GM18517 (cell line): ENCODE data around the gene PLP1.
"Not testable (repeated sequence)": the region's sequence is repeated elsewhere in the genome, so short reads cannot be mapped to it uniquely, and the experiment has no call there.

ENCODE experiments used
- ATAC-seq: cut with Tn5 transposase; IDR thresholded peaks from one replicate; pipeline ENCODE4 v1.9.1; 2021; ENCODE audit warnings: mild to moderate bottlenecking, moderate library complexity; ENCODE audit not compliant: unreplicated experiment

Gene PLP1

DNA sequence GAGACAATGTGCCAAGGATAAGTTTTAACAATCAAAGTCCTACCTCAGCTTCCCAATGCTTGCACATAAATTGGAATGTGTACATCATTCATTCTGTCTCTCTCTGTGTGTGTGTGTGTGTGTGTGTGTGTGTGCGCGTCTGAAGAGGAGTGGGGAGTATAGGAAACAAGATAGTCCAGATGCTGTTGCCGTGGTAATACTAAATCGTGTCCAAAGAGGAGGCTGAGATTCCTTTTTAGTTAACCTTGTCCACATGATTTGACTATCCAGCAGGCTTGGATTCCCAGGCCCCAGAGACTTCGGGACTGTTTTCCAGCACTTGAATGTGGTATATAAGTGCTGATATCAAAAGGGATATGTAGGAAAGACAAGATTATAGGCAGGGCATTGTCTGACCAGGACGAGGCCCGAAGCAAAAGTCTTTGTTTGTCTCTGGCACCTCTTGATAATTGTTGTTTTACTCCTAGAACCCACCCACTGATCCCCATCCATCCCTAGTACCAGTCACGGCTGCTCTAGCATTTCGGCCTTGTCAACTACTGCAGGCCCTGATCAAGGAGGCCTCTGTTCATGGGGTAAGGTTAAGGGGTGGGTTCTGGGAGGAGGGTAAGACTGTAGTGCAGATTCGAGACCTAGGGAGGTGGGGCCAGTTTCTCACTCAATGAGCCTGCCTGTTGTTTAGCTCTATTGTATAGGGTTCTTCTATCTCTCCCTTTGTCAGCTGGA, 3.9 kb downstream of the PLP1 start:
- no peak for ATAC-seq

DNA sequence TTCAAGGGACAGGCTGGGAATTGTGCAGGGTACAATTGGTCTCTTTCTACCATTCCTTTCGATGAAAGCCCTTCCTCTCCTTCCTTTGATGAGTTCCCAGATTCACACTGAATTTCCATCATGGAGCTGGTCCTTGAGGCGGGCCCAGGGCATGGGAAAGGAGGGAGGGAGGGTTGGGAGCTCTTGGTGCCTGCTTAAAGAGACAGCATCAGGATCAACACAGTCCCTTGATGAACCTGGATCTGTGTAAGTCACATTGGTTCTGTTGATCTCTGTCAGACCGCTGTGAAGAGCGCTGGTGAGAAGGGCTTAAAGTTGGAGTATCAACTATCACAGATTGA, 4.4 kb downstream of the PLP1 start:
- ATAC-seq, result no peak

DNA sequence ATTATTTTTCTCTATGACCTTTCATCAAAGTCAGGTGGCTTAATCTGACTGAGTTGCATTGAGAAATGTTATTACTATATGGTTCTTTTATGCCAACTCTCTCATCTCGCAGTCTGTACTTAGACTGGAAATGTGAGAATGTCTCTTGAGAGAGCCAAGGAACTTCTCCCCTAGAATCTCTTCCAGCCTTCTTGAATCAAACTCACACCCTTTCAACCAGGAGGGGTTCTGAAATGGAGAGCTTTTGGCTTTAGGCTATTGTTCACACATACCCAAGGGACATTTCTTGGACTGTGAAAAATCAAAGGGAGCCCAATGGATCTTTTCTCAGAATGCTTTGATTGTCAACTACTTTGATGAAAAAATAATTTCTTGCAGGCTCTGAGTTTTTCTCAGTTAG, 5.1 kb downstream of the PLP1 start:
- no peak for ATAC-seq

DNA sequence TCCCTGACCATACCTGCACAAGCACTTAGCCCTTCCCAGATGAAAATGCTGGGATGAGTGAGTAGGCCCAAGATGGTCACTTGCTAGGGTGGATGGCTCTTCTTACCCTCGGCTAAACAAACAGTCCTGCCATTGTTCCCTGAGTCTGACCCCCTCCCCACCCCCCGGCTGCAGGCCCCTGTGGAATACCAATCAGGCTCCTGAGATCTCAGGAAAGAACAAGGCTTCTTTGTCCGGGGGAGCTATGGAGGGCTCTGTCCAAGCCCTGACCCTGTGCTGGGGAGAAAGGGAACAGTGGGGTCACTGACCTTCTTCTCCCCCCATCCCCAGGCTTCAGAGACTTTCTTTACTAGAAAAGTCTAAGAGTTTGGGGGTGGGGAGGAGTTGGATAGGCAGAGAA, 6.0 kb downstream of the PLP1 start:
- no peak for ATAC-seq

GRCh38 chrX:103783196-103783595, 6.6 kb downstream of the PLP1 start:
- no peak for ATAC-seq

- no peak for ATAC-seq
Observed at GRCh38 chrX:103783971-103784370, 7.3 kb downstream of the PLP1 start.

- ATAC-seq, result no peak
Observed at GRCh38 chrX:103789004-103789403, 12.4 kb downstream of the PLP1 start.

DNA sequence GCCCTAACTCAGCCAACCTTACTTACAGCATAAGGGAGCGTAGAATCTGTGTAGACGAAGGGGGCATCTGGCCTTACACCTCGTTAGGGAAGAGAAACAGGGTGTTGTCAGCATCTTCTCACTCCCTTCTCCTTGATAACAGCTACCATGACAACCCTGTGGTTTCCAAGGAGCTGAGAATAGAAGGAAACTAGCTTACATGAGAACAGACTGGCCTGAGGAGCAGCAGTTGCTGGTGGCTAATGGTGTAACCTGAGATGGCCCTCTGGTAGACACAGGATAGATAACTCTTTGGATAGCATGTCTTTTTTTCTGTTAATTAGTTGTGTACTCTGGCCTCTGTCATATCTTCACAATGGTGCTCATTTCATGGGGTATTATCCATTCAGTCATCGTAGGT, 14.6 kb downstream of the PLP1 start:
- no peak for ATAC-seq

GRCh38 chrX:103791826-103792485, 15.3 kb downstream of the PLP1 start:
- no peak for ATAC-seq

DNA sequence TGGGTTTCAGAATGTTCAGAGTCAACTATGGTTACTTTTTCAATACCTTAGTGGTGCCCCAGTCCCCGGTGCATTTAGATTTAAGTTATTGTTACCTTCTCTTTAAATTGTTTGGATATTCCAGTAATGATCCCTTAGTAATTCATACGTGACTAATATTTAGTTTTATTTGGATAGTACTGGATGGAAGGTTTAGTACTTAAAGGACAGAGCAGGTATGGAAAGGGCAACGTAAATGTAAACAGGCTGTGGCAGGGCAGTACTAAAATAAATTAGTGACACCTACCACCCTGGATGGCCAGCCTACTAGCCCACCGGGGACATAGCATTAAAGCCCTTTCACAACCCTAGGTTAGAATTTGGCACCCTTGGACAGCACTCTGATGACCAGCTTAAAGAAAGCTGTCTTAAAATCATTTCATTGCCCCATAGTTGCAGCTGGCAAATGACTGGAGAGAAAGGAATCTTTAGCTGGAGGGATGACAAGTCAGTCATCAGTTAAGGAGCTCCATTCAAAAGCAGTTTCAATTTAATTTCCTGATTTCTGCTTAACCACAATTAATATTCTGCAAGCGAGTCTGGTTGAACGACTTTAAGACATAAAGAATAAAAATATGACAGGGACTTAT, 16.4 kb downstream of the PLP1 start:
- ATAC-seq, result no peak

- no peak for ATAC-seq
Observed at GRCh38 chrX:103793545-103793940, 16.9 kb downstream of the PLP1 start.

DNA sequence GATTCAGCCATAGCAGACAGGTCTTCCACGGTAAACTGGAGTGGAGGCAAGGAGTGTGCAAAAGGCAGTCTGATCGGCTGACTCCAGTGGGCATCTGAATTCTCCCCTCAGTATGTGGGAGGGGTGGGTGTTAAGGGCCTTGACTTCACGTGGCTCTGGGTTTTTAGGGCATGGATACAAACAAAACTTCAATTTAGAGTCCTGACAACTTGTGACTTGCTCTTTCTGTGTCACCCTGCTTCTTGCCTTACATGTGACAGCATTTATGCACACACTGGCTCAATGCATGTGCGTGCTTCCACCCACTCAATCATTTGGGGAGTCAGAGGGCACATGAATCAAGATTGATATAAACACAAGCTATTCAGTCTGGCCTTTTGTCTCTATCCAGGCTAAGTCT, 17.5 kb downstream of the PLP1 start:
- no peak for ATAC-seq

GRCh38 chrX:103797691-103798090, 21.1 kb downstream of the PLP1 start:
- ATAC-seq, result no peak

DNA sequence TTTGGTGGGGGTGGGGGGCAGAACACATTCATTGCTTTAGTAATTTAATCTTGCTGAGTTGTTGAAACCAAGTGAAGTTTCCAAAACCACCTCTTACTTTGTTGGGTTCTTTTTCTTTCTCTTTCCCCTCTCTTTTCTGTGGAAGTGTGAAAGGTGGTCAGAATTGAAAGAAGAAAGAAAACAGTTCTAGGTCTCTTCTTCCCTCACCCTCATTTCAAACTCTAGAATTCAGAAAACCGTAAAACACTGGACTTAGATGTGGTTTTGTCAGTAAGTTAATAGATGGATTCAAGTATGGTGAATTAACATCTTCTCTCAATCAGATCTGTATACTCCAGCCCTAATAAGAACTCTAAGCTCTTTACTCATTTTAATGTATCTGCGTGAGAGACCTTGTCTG, 23.7 kb downstream of the PLP1 start:
- no peak for ATAC-seq

- no peak for ATAC-seq
Observed at GRCh38 chrX:103805860-103806259, 29.2 kb downstream of the PLP1 start.

DNA sequence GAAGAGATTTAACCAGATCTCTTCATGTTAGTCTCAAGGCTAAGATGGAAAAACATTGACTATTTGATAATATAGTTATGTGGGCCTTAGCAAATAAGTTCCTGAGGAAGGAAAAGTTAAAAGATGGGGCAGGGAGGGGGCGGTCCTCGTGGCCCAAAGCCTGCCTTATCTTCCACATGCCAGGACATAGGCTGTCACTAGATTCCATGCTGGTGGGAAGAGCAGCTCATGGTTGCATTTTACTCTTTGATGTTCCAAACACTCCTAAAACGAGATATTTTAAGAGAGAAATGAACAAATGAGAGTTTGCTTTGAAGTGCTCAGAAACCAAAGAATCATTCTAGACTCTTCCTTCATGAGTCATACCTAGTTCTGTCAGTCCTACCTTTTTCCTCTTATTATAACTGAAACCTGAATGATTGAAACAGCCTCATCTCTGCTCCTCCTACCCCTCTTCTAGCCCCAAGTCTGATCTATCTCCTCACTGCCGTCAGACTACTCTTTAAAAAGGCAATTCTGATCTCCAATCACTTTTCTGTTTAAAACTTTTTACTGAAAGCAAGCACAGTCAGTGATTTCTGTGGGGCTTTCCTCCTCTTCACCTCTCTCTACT, 30.3 kb downstream of the PLP1 start:
- ATAC-seq, result no peak

GRCh38 chrX:103811858-103812257, 35.2 kb downstream of the PLP1 start:
- no peak for ATAC-seq

DNA sequence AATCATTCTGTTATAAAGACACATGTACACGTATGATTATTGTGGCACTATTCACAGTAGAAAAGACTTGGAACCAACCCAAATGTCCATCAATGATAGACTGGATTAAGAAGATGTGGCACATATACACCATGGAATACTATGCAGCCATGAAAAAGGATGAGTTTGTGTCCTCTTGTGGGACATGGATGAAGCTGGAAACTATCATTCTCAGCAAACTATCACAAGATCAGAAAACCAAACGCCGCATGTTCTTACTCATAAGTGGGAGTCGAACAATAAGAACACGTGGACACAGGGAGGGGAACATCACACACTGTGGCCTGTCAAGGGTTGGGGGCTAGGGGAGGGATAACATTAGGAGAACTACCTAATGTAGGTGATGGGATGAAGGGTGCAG, 40.5 kb downstream of the PLP1 start:
- not testable (repeated sequence) for ATAC-seq

DNA sequence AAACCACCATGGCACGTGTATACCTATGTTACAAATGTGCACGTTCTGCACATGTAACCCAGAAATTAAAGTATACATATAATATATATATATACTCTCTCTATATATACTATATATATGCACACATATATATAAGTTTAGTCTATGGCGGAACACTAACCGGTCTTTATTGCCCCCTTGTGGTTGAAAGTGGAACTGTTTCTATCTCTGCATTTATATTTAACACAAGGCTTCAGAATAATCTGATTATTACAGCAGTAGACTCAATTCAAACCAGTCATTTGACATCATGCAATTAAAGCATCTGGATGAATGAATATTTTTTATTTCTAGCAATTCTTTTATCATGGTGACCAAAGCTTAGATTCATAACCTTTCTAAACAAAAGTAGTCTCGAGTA, 40.9 kb downstream of the PLP1 start:
- peak; percentile 83 for ATAC-seq

DNA sequence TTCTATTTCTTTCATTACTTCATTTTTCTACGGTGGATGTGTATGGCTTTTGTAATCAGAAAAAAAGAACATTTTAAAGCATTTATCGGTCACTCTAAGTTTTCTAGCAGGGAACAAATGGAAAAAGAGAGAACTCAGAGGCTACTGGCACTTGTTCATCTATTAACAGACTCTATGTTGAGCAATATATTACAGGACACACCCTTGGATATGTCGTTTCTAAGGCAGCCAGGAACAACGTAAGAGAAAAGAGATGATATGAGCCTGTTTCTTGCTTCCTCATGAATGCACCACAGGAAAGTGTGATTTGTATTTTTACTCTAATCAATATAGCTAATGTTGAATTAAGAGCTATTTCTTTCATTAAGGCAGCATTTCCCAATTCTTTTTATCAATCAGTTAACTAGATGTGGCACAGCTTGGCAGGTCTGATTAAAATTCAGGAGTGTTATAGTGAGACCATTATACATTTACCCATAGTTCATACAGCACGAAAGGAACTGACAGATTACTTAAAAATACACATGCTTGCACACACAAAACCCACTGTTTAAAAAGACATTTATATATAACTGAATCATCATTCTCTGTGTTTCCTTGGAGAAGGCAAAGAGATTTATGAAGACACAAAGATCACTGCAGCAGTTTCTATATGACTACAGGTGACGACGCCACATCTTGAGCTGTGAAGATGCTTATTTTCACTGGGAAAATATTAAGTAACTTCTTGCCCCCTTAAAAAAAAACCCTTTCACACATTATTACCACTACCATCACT, 42.4 kb downstream of the PLP1 start:
- ATAC-seq, result no peak

- not testable (repeated sequence) for ATAC-seq
Observed at GRCh38 chrX:103820802-103821201, 44.2 kb downstream of the PLP1 start.
